ENCODE data around the gene AGTPBP1.

The AGTPBP1 gene

DNA sequence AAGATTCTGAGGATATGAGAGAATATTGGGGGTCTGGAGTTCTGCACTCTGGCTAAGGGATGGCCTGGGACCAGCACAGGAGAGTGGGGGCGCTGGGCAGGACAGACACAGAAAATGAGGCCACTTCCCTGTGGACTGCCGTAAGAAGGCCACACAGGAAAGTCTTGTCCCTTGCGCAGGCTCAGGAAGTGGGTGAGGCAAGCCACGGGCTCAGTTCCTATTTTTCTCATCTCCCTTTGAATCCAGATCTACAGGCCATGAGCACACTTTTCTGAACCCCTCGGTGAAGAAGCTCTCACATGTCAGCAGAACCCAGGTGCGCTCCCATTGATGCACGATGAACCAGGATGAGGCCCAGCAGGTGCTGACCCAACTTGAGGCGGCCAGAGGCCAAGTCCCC lies 207.4 kb downstream of the AGTPBP1 start:
- no peak for DNase-seq

DNA sequence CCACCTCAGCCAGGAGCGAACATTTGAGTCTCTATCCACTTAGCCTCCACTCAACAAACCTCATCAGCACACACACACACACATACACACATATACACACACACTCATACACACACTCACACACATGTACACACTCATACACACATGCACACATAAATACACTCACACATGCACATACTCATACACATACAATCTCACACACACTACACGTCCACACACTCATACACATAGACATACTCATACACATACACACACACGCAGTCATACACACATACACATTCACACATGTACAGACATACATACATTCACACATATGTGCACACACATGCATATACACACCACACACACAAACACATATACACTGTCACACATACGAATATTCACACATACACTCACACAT lies 208.2 kb downstream of the AGTPBP1 start:
- no peak for DNase-seq

DNA sequence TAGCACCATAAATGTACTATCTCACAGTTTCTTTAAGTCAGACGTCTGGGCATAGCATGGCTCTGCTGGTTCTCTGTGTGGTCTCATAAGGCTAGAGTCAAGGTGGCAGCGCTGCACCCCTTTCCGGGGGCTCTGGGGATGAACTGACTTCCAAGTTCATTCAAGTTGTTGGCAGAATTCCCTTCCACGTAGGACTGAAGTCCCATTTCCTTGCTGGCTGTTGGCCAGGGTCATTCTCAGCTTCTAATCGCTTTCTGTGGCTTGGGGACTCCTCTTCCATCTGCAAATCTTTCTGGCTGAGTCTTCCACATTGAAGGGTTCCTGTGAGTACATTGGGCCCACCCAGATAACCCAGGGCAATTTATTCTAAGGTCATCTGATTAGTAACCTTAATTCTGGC lies 211.0 kb downstream of the AGTPBP1 start:
- DNase-seq, result no peak

DNA sequence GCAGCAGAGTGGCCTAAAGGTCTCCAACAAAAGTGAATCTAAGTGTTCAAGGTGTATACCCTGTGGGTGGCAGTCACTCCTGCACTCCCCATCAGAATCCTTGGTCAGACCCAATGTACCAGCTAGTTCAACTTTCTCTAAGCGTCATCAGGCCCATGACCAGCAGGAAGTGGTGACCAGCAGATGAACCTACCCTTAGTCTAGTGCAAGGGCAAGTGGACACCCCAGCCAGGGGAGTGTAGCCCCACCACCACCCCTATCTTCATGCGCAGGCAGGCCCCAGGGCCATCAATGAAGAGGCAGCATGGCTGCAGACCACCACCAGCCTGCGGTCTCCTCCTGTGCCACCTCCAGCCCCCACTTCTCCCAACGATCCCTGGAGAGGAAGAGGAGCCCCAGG lies 213.1 kb downstream of the AGTPBP1 start:
- DNase-seq, result no peak

DNA sequence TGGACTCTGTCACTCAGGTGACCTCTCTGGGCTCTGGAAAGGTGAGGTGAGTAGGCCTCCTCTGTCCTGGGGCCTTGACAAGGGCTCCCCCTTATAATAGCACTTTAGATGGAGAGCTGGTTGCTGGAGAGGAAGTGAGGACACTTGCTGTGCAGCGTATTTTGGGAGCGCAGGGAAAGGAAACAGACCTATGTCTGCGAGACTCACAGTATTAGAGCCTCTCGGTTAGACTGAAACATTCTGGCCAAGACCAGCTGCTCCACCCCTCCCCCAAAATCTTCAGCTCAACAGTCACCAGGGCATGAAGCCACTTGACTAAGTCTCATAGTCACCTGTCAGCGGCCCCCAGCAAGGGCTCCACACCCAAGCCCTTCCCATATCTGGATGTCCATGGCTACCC lies 213.6 kb downstream of the AGTPBP1 start:
- no peak for DNase-seq

DNA sequence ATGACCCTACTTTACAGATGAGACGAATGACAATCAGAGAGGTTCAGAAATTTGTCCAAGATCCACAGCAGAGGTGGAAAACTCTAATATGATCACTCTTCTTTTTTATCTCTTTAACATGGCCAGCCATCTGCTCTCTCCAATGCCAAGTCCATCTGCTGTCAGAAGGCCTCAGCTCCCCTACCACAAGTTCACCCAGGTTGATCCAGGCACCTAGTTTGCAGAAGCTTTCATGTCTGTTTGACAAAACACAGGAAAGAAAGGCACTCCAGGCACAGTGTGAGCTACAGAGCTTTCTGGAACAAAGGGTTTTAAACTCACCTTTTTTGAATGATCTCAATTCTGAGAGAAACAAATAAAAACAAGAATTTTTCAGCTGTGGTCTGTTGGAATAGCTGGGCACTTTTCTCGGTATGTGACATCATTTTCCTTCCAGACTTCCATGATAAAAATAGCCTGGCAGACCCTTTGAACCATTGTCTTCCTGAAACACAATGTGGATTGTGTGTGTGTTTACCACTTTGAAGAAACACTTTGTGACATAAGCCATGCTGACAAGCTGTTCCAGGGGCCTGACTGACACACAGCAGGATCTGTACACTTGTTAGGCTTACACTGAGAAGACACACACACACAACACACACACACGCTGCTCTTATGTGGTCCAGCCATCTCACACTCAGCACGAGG lies 214.3 kb downstream of the AGTPBP1 start:
- no peak for DNase-seq

DNA sequence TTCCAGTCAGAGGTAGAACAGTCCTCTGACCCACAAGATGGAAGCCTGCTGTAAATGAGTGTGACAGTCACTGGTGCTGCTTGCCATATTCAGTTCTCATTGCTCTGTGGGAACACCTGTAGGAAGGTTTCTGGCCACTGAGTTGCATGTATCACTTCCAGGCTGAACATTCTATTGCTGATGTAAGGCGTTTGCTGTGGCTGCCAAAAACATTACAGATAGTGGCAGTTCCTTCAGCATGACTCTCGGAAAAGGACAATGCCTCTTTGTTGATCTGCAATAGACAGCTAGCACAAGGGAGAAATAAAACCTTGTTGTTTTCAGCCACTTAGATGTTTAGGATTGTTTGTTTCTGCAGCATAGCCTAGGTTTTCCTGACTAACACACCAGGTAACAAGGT lies 217.2 kb downstream of the AGTPBP1 start:
- DNase-seq, result no peak

DNA sequence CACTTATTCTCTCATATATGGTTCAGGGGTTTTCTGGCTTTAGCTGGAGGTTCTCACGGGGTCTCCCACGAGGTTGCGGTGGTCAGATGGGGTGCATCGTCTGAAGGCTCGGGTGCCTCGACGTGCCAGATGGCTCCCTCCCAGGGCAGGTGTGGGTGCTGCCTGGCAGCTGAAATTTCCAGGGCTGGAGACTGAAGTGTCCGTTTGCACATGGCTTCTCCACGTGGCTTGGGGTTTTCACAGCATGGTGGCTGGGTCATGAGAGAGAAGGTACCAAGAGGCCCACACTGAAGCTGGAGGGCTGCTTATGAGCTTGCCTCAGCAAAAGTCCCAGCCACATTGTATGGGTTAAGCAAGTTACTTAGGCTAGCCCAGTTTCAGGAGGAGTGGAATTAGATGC lies 218.6 kb downstream of the AGTPBP1 start:
- DNase-seq, result no peak

DNA sequence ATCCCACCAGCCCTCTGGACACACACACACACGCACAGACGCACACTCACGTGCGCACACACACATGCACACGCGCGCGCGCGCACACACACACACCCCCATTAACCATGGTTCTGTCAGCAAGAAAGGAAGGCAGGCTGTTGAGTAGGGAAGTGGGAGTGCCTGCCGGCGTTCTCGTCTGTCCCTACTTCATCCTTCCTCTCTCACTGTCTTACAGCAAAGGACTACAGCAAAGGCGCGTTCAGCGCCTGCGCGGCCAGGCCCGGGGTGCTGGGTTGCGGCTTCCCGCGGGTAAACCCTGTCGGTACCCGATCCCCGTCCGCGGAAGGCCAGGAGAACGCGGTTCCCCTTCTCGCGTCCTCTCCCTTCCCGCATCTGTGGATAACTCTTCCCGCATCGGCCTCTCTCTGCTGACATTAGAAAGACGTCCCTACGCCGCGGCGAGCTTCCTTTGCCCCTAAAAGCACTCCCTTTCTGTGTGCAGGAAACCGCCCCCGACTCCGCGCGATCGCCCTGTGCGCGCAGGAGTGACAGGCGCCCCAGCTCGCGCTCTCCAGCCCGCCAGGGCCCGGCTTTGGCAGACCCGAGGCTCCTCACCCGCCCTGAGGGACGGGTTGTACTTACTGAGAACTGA lies 219.2 kb downstream of the AGTPBP1 start:
- DNase-seq, result no peak

DNA sequence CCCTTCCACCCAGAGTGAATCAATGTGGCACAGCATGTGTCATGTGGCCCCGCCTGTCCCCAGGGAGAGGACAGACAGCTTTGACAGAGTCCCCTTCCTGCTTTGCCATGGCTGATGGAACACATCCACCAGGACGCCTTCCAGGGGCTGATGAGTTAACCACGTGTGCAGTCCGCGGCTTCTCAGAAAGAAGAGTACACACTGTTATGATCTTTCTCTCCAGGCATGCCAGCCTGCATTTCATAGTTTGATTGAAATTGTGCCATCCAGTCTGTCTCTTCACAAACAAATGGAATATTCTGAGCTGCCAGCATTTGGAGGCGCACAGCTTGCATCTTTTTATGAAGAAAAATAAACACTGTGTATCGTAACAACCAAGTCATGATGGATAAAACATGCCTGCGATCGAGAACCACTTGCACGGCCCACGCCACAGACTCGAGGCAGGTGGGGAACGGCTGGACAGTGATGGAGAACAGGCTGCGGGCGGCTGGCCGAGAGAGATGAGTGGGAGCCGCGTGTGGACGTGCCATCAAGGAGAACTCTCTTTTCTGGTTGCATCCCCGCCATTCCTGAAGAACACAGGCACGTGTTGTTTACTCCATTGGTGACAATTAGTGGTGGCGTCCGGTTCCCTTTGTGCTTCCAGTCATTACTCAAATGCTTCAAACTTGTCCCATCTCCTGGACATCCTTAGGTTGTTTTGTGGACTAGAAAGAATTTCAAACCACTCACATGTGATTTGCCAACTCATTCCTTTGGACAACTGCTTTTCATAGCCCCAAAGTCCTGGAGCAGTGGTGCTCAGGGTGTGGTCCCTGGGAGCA lies 220.2 kb downstream of the AGTPBP1 start:
- no peak for DNase-seq

DNA sequence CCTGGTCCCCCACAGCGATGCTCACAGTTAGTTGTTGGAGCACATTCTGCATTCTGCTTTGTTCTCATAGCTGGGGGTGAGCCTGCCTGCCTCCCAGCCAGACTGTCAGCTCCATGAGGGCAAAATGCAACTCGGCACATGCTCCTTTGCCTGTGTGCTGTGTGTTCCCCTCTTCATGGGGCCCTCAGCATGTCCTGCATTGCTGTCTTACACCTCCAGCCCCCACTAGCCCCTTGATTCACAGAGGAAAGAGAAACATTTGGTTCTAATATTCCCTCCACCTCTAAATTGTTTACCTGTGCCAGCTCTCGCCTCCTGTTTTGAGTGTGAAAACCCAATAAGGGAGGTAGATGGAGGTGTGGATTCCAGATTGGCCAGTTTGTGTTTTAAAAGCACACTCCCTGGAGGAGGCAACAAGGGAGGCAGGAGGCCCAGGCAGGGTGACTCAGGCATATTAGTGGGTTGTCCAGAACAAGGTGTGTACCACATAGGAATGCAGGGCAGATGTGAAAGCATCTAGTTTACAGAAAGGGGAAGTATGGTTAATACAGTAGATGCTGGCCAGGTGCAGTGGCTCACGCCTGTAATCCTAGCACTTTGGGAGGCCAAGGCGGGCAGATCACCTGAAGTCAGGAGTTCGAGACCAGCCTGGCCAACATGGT lies 224.6 kb downstream of the AGTPBP1 start:
- DNase-seq, result no peak

DNA sequence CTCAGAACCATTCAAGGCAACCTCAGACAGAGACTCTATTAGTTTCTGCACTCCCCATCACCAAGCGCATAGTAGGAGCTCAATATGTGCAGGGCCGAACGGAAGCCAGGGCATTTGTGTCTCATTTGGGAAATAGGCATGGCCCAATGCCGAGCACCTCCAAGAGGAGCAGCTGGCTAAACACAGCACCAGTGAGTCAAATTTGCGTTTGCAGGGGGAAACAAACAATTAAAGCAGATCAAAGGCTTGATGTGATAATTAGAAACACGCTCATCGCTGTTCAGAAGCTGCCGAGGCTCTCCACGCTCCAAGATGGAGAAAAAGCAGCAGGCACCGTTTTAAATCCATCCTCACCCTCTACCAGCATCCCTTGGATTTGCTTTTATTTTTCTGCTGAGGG lies 225.3 kb downstream of the AGTPBP1 start:
- DNase-seq, result no peak

DNA sequence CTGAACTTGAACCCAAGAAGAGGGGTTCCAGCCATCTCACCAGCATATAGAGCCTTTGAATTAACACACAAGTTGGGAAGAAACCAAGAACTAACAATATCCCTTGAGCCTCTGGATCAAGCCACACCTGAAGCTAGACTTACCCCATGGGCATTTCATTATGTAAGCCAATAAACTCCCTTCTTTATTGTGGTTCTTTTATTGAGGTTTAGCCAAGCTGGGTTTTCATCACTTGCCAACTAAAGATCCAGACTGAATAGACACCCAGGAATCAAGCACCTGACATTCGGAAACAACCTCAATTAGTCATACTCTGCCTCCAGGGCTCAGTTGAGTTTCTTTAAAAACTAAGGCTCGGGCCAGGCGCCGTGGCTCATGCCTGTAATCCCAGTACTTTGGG lies 226.7 kb downstream of the AGTPBP1 start:
- no peak for DNase-seq

DNA sequence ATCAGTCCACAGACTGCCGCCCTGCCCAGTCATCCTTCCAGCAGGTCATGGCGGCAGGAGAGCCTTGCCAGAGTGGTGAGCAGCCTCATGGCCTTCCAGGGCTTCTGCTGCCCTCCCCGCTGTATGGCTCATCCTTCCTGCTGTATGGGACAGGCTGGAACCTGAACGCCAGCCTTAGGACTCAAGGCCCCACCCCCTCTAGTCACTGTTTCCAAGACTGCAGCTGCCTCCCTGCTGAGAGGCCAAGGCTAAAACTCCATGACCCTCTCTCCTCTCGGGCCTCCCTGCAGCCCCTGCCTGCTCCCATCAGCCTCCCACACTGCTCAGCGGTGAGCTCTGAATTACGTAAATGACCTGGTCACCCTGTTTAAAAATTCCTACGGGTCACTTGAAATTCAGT lies 227.5 kb downstream of the AGTPBP1 start:
- DNase-seq, result no peak

DNA sequence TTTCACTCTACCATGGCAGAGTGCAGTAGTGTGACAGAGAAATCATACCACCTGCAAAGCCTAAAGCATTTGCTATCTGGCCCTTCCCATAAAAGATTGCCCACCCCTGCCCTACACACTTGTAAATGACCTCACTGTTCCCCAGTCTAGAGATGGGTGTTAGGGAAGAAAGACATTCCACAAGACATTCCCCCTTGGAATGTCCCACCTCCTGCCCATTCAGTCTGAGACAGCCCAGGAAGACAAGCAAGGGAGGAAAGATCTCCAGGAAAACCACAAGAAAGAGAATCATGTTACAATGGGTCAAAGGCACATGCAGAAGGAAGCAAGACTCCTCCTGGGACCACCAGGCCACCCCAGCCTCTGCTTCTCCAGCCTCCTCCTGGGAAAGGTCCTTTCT lies 230.0 kb downstream of the AGTPBP1 start:
- DNase-seq, result no peak

DNA sequence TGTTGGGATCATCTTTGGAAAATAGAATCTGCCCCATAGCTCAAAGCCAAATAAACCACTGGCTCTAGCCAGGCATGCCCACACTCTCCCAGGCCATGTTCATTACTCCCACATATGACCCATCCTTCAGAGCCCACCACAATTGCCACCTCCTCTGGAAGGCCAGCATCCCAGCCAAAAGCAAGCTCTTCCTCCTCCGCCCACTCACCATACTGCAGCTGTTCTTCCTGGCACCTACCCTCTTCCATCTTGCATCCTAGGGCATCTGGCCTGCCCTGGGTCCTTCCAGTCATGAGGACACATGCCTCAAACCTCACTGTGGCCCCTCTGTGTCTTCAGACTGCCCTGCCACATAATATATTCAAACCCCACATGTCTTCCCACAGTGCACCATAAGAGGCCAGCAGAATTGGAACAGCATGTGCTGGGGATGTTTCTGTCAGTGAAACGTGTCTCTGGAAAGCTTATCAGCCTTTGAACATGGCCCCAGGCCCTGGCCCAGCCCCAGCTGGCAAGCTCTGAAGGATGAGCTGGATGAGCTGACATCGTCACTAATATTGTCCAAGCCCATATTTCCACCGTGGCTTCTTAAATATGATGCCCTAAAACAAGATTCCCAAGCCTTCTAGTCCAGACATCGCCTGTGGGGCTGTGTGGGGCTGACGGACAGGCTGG lies 230.8 kb downstream of the AGTPBP1 start:
- no peak for DNase-seq

DNA sequence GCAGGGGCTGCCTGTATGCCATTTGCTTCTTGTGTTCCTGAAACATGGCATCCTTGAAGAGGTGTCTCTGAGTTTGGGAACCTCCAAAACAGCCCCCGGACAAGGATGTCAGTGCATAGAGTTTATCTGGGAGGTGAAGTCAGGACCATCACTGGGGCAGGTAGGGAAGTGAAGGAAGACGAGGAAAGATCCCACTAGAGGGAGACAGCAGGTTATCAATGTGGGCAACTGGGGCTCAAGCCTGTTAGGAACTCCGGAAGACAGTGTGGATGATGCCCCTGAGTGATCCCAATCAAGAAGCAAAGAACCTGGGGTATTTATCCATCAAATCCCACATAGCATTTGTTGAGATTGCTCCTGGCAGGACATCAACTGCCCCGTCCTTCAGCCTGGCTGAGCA lies 233.1 kb downstream of the AGTPBP1 start:
- no peak for DNase-seq

DNA sequence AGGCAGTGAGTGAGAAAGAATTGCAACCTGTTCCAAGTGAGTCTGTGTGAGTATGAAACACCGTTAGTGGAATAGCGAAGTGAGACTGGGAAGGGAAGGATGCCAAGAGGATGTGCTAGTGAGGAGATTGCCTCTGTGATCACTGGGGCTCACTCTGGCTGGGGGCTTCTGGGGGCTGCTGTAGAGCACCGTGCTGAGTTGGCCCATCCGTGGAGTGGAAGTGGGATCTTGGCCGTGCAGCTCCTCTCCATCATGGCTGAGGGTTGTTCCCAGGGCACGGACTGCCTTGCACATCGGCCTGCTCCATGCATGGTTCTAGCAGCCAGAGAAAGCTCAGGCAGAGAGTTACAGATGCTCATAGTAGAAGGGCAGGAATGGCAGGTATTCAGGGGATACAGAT lies 236.1 kb downstream of the AGTPBP1 start:
- no peak for DNase-seq

DNA sequence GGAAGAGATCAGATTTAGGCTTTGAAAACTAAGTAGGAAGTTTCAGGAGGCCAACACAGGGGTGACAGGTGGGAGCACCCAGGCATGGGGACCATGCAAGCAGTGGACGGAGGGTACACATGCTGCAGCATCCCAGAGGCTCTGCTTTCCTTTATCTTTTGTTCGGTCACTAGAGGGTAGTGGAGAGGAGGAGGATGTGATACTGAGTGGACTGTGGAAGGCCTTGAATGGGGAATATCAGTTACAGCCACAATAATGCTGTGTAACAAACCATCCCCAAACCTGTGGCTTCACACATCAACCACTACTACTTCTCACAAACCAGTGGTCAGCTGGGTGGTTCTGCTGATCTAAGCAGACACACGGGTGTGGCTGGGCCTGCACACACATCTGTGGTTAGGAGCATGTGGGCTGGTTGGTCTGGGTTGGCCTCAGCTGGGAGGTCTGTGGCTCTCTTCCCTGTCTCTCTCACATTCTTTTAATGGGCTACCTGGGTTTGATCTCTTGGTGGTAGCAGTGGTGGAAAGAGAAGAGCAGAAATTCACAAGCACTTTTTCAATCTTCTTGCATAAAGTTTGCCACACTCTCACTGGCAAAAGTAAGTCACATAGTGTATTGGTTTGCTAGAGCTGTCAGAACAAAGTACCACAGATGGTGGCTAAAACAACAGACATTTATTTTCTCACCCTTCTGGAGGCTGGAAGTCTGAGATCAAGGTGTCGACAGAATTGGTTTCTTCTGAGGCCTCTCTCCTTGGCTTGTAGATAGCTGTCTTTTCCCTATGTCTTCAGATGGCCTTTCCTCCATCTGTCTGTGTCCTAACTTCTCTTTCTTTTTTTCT lies 238.7 kb downstream of the AGTPBP1 start:
- no peak for DNase-seq

DNA sequence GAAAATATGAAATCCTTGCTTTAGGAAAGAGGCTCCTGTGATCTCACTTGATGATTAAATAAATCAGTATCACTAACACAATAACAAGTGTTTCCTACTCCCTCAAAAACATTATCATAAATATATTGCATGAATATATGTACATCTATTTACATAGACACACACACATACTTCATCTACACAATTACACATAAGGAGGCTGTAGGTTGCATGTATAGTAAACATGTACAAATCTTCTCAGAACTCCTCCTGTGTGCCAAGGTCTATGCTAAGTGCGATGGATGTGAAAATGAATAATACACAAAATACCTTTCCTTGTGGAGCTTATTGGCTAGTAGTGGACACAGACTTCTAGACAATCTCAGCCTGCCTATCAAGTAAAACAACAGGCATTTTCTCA lies 239.9 kb downstream of the AGTPBP1 start:
- DNase-seq, result no peak

DNA sequence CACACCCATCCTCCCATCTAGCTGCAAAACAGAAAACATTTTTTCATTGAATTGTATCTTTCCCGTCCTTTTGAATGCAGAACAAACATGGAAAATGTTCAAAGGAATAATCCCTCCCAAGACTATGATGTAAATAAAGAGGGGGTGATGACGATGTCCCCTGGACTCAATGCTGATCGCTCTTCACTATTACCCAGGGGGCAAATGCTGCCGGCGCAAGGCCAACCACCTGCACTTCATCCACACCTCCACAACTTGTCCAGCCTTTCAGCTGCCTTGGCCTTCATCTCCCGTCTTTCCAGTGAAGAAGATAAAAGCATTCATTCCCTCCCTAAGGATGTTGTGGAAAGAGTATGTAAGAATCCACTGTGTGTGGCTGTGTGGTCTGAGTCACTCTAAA lies 240.3 kb downstream of the AGTPBP1 start:
- DNase-seq, result no peak

Data from NCI-H446 treated with DMSO at 0.1 percent for 48 hours (cell line).